Bronchial epithelial cell (primary cell): Measurements from ENCODE around the gene CGN. TPM values are rescaled to one million over a fixed set of nuclear protein-coding genes. Genes with fewer than 3 reads are reported as not detected.

Source experiments
- DNase-seq: peaks from one replicate; pipeline ENCODE4 v3.0.0-alpha.2; 2010; ENCODE audit warnings: low read depth
- FAIRE-seq: peaks from 2 replicates; lab custom pipeline; 2011; peaks lifted over from hg19 to GRCh38; lab: Jason Lieb, UNC
- H3K27me3 ChIP-seq: 2 replicates; pipeline ENCODE4 v1.5.1; 2011; ENCODE audit warnings: low read length; ENCODE audit not compliant: control insufficient read depth, insufficient read depth
- H3K36me3 ChIP-seq: 2 replicates; pipeline ENCODE4 v1.5.1; 2011; ENCODE audit warnings: low read length; ENCODE audit not compliant: control insufficient read depth, insufficient read depth
- H3K4me3 ChIP-seq: 2 replicates; pipeline ENCODE4 v1.5.1; 2011; ENCODE audit warnings: mild to moderate bottlenecking, low read depth, low read length, control low read depth
- total RNA-seq: library from RNA; depleted of rRNA; stranded (reverse); fragments of >200 nt; gene quantifications from 2 replicates; pipeline ENCODE4 v1.2.1, GENCODE V29; 2014
- TF ChIP-seq, protein P1 (sequence below): IDR thresholded peaks from 2 replicates; pipeline ENCODE4 v1.5.1; 2011; ENCODE audit warnings: mild to moderate bottlenecking, moderate library complexity, low read length, control low read depth, inconsistent platforms; ENCODE audit not compliant: insufficient read depth, severe bottlenecking

CGN gene
- total RNA-seq, 1 donor from 2014 or later, result 4.2 TPM

GRCh38 chr1:151581921-151582320 lies 70.7 kb downstream of the CGN start:
- FAIRE-seq, result no peak
- H3K36me3 ChIP-seq, result peaks cover 10% of the 10 kb centered on the region
- TF ChIP-seq, protein P1, sequence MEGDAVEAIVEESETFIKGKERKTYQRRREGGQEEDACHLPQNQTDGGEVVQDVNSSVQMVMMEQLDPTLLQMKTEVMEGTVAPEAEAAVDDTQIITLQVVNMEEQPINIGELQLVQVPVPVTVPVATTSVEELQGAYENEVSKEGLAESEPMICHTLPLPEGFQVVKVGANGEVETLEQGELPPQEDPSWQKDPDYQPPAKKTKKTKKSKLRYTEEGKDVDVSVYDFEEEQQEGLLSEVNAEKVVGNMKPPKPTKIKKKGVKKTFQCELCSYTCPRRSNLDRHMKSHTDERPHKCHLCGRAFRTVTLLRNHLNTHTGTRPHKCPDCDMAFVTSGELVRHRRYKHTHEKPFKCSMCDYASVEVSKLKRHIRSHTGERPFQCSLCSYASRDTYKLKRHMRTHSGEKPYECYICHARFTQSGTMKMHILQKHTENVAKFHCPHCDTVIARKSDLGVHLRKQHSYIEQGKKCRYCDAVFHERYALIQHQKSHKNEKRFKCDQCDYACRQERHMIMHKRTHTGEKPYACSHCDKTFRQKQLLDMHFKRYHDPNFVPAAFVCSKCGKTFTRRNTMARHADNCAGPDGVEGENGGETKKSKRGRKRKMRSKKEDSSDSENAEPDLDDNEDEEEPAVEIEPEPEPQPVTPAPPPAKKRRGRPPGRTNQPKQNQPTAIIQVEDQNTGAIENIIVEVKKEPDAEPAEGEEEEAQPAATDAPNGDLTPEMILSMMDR, result no peak
- DNase-seq, result no peak
- H3K27me3 ChIP-seq, result no peaks in the 10 kb centered on the region
- H3K4me3 ChIP-seq, result no peak overlapping the region

DNA sequence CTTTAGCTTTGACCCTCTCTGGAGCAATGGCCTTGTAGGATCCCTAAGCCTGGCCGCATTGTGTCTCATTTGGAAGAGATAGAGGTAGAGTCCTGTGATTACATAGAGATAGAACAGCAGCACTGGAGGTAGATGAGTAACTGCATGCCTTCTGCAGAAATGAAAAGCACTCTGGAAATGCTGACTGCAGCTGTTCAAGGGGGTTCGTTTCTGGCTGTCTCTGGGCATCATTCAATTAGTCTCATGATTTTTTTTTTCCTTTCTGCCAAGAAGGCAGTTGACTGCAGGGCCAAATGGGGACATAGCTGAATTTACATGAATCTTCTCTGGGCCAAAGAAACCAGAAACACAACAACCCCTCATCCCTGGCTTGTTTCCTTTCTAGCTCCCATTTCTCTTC lies 72.6 kb downstream of the CGN start:
- Histone ChIP-seq H3K4me3 (no peak overlapping the region), H3K27me3 (no peaks in the 10 kb centered on the region), H3K36me3 (peaks cover 6% of the 10 kb centered on the region)
- no peak for FAIRE-seq
- TF ChIP-seq, protein P1, result no peak
- DNase-seq, result no peak

DNA sequence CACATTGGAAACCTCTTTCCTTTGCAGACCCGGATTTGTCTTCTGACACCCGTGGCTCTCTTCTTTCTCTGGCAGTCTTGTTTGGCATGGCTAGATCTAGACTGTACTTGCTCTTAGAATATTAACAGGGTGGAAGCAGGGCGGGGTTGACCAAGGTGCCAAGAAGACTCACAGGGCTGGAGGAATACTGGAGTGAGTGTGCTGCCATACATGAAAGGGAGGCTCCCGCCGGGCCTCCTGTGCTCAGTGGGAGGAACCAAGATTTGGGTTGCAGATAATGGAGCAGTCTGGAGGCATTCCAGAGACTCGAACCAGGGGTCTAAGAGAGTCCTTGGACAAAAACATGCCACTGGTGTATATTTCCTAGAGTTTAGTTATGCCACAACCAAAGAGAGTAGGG lies 73.1 kb downstream of the CGN start:
- TF ChIP-seq, protein P1, result no peak
- DNase-seq (peak; percentile 60), FAIRE-seq (no peak)
- Histone ChIP-seq H3K36me3 (peaks cover 6% of the 10 kb centered on the region), H3K4me3 (no peak overlapping the region), H3K27me3 (no peaks in the 10 kb centered on the region)

GRCh38 chr1:151584780-151585179 lies 73.6 kb downstream of the CGN start:
- no peak overlapping the region for H3K4me3 ChIP-seq
- no peak for DNase-seq
- TF ChIP-seq, protein P1, result no peak
- FAIRE-seq, result no peak
- H3K36me3 ChIP-seq, result peaks cover 6% of the 10 kb centered on the region
- no peaks in the 10 kb centered on the region for H3K27me3 ChIP-seq

GRCh38 chr1:151585622-151586021 lies 74.4 kb downstream of the CGN start:
- H3K36me3 ChIP-seq, result peaks cover 6% of the 10 kb centered on the region
- FAIRE-seq (no peak), DNase-seq (peak; percentile 85)
- TF ChIP-seq, protein P1, result no peak
- H3K27me3 ChIP-seq, result no peaks in the 10 kb centered on the region
- H3K4me3 ChIP-seq, result no peak overlapping the region

Other genes with a start within 250 kb of the CGN start
- 9.0 and 12.8 TPM in 2 replicates for gene ZNF687, start 229.1 kb upstream of the CGN start, total RNA-seq
- gene PI4KB, start 184.0 kb upstream of the CGN start, total RNA-seq, result 20.8 and 30.9 TPM in 2 replicates
- 8.8 and 16.6 TPM in 2 replicates for gene RFX5, start 164.1 kb upstream of the CGN start, total RNA-seq
- 4.2 and 7.0 TPM in 2 replicates for gene SELENBP1, start 138.7 kb upstream of the CGN start, total RNA-seq
- gene PSMB4, start 111.8 kb upstream of the CGN start, total RNA-seq, result 350 and 396 TPM in 2 replicates
- 6.6 and 10.2 TPM in 2 replicates for gene POGZ, start 51.9 kb upstream of the CGN start, total RNA-seq
- 25.0 and 54.3 TPM in 2 replicates for gene TUFT1, start 28.9 kb downstream of the CGN start, total RNA-seq
- 20.0 and 23.9 TPM in 2 replicates for gene SNX27, start 100.7 kb downstream of the CGN start, total RNA-seq
- gene CELF3, start 205.4 kb downstream of the CGN start, total RNA-seq, result not detected in 2 replicates
- not detected in 2 replicates for gene RIIAD1, start 210.1 kb downstream of the CGN start, total RNA-seq